ENCODE measurements around the gene FEZF1.

DNA sequence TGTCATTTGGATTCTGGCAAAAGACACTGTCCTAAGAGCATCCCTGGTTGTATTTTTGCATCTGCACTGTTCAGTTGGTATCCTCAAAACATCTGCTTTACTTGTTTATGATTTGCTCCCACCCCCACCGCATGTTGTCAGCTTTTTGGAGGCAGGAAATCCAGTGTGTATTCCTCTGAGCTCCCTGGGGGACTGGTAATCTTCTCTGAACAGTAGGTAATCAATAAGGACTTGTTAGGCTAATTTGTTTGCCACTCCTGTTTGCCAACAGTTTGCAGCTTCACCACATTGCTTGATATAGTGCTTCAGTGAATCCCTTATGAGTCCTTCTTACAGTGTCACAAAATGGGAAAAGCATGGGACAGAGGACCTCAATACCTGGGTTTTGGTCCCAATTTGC, 49.1 kb downstream of the FEZF1 start:
- TF ChIP-seq, protein P1, sequence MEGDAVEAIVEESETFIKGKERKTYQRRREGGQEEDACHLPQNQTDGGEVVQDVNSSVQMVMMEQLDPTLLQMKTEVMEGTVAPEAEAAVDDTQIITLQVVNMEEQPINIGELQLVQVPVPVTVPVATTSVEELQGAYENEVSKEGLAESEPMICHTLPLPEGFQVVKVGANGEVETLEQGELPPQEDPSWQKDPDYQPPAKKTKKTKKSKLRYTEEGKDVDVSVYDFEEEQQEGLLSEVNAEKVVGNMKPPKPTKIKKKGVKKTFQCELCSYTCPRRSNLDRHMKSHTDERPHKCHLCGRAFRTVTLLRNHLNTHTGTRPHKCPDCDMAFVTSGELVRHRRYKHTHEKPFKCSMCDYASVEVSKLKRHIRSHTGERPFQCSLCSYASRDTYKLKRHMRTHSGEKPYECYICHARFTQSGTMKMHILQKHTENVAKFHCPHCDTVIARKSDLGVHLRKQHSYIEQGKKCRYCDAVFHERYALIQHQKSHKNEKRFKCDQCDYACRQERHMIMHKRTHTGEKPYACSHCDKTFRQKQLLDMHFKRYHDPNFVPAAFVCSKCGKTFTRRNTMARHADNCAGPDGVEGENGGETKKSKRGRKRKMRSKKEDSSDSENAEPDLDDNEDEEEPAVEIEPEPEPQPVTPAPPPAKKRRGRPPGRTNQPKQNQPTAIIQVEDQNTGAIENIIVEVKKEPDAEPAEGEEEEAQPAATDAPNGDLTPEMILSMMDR (IDR thresholded peaks at IDR 0.05; ENCODE audit: insufficient read depth, low read length, poor library complexity, severe bottlenecking): no peak
- no peak for TF ChIP-seq EZH2phosphoT487 (conservative IDR thresholded peaks at IDR 0.05; ENCODE audit: low read length)
